HEK293 (cell line): ENCODE measurements around the gene SPAG8.

Experiments
- CTCF ChIP-seq: fragments of 450-650 bp; formaldehyde crosslinking; IDR thresholded peaks from 2 replicates; pipeline ENCODE4 v1.5.1; 2016; ENCODE audit warnings: missing biosample characterization, missing genetic modification characterization
- TCF7L2 ChIP-seq: IDR thresholded peaks from 2 replicates; pipeline ENCODE4 v1.6.1; 2011; ENCODE audit warnings: low read depth, mild to moderate bottlenecking, inconsistent platforms, low read length, moderate library complexity, borderline replicate concordance
- ZBTB7A ChIP-seq: fragments of 450-650 bp; formaldehyde crosslinking; IDR thresholded peaks from 2 replicates; pipeline ENCODE4 v1.5.1; 2016; ENCODE audit warnings: low read depth, missing biosample characterization, missing genetic modification characterization
- ZNF121 ChIP-seq: fragments of 450-650 bp; formaldehyde crosslinking; IDR thresholded peaks from 2 replicates; pipeline ENCODE4 v1.5.1; 2016; ENCODE audit warnings: missing biosample characterization, missing genetic modification characterization
- ZNF548 ChIP-seq: fragments of 450-650 bp; formaldehyde crosslinking; IDR thresholded peaks from 2 replicates; pipeline ENCODE4 v1.5.1; 2016; ENCODE audit warnings: missing biosample characterization, missing genetic modification characterization
- ZNF704 ChIP-seq: fragments of 450-650 bp; formaldehyde crosslinking; IDR thresholded peaks from 2 replicates; pipeline ENCODE4 v1.5.1; 2016; ENCODE audit warnings: missing biosample characterization, missing genetic modification characterization
- ZNF777 ChIP-seq: fragments of 450-650 bp; formaldehyde crosslinking; IDR thresholded peaks from 2 replicates; pipeline ENCODE4 v1.5.1; 2017; ENCODE audit warnings: missing biosample characterization, missing genetic modification characterization, borderline replicate concordance

- TF ChIP-seq ZNF704 (tag by site-specific recombination) (no peak), ZNF777 (no peak), CTCF (tag by site-specific recombination) (no peak), ZNF121 (tag by site-specific recombination) (no peak), ZNF548 (no peak), TCF7L2 (no peak), ZBTB7A (tag by site-specific recombination) (no peak)
Measured at GRCh38 chr9:35859990-35860339, 47.9 kb upstream of the SPAG8 start.
